ENCODE measurements around the gene BSPRY.
A peak's percentile ranks its signal among the peaks of the same experiment; 100 is the strongest.
"Not testable (repeated sequence)": the region's sequence is repeated elsewhere in the genome, so short reads cannot be mapped to it uniquely, and the experiment has no call there.

BSPRY gene

GRCh38 chr9:113373256-113373655 lies 23.9 kb downstream of the BSPRY start:
- DNase-seq = no peak

DNA sequence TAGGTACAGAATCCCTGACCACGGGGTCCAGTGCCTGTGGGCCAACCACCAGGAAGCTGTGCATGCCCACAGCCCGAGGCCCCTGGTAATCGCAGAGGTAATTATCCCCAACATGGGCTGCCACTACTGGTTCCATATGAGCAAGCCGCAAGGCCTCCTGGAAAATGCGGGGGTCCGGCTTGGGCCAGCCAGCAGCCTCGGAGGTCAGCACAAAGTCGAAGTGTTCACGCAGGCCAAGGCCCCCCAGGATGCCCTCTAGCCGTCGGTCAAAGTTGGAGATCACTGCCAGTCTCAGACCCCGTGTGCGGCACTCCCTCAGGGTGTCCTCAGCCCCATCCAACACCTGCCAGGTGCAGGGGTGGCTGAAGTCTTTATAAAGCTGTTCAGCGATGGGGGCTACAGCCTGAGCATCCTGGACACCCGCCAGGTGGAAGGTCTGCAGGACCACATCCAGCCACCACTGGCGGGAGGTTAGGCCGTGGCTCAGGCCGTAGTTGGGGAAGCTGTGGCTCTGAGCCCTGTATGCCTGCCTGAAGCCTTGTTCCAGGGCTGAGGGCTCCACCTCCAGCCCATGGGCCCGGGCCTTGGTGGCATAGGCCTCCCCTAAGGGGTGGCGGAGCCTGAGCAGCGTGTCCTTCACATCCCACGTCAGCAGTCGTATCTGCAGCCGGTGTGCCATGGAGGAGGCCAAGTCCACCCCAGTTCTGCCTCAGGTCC lies 24.5 kb downstream of the BSPRY start:
- no peak for DNase-seq

DNA sequence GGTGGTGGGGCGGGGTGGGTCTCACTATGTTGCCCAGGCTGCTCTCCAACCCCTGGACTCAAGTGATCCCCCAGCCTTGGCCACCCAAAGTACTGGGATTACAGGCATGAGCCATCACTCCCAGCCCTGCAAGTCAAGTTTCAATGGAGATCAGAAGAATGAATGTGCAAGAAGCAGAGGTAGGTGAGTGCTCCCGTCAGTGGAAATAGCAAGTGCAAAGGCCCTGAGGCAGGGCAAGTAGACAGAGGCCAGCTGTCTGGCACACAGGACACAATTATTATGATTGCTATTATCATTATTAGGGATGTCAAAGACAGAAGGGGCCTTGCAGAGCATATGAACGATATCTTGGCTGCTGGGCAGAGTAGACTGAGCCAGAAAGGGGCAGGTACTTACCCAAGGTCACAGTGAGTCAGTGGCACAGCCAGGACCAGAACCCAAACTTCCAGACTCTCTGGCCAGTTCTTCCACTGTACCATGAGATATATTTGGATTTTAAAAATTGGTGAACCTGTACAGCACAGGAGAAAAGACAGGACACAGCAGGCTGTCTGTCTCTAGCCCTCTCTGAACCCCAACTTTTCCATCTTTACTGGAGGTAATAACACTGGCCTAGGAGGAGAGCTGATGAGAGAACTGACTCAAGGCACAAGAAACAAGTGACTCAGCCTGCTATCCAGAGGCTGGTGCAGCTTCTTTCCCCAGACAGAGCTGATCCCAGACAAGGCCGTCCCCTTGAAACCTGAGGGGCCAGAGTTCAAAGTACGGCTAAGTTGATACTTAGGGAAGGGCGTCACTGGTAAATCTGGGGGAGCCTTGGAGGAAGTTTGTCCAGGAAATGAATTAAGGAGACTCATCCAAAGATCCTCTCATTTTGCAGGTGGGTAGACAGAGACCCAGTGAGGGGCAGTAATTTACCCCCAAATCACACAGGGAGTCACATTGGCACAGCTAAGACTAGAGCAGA lies 26.0 kb downstream of the BSPRY start:
- no peak for DNase-seq

- peak; percentile 91 for DNase-seq
These were observed 27.6 kb downstream of the BSPRY start, which contains the start of gene HDHD3 for GRCh38 chr9:113376634-113377567. HDHD3 (minus strand) TSS chr9:113376986; CDS start chr9:113374354, 2,632 bp downstream.

- not testable (repeated sequence) for DNase-seq
These were observed 29.9 kb downstream of the BSPRY start for GRCh38 chr9:113379094-113379828.

DNA sequence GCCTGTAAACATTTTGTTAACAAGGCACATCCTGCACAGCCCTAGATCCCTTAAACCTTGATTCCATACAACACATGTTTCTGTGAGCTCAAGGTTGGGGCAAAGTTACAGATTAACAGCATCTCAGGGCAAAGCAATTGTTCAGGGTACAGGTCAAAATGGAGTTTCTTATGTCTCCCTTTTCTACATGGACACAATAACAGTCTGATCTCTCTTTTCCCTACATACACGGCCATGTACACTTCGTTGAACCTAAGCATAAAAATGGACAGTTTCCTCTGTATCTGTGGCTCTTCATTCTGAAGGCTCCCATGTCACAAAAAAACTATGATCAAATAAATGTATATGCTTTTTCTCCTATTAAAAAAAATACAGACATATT lies 30.5 kb downstream of the BSPRY start:
- DNase-seq = not testable (repeated sequence)

DNA sequence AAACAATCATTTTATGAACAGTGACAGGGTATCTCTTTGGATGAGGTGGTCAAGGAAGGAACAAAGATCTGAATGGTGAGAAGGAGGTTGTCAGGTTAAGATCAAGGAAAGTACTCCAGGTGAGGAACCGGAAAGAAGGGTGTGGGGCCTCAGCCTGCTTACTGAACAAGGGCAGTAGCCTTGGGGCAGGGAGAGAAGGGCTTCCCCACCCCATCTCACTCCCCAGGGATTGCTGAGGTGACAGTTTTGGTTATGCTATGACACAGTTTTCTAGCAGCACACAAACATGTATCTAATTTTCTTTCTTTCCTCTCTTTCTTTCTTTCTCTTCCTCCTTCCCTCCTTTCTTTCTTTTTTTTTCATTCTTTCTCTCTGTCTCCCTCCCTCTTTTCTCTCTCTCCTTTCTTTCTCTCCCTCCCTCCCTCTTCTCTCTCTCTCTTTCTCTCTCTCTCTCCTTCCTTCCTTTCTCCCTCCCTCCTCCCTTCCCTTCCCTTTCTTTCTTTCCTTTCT lies 31.6 kb downstream of the BSPRY start:
- DNase-seq = no peak

GRCh38 chr9:113381441-113381840 lies 32.1 kb downstream of the BSPRY start:
- DNase-seq = not testable (repeated sequence)

- no peak for DNase-seq
These were observed 32.6 kb downstream of the BSPRY start for GRCh38 chr9:113381909-113382411.

DNA sequence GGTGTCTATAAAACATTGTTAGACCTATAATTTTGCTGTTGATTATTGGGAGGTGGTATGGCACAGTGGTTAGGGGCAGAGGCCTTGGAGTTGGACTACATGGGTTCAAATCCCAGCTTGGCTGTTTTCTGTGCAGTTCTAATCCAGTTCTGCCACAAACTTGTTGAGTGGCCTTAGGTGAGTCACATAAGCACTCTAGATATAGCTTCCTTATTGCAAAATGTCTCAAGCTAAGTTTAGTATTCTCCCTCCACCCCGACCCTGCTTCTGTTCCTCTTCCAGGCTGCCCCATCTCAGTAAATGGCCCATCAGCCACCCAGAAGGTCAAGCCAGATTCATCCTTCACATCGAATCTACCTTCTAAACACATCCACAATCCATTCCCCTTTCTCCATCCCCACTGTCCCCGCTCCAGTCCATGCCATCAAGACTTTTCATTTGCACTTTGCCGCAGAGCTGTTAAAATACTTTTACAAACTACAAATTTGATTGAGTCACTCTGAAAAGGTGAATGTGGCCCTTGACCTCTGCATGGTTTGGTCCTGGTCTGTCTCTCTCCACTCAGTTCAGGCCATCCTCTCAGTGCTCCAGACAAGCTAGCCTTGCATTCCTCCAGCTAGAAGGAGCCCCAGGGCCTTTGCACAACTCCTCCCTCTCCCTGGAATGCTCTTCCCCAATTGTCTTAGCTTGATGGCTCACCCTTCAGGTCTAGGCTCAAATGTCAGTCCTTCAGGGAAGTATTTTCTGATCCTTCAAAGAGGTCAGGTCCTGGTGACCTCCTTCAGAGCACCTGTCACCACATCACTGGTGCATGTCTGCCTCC lies 37.4 kb downstream of the BSPRY start:
- no peak for DNase-seq

GRCh38 chr9:113387560-113388230 lies 38.4 kb downstream of the BSPRY start:
- no peak for DNase-seq

- DNase-seq = no peak
These were observed 39.5 kb downstream of the BSPRY start for GRCh38 chr9:113388833-113389232.

- DNase-seq = no peak
These were observed 40.1 kb downstream of the BSPRY start for GRCh38 chr9:113389451-113389850.

DNA sequence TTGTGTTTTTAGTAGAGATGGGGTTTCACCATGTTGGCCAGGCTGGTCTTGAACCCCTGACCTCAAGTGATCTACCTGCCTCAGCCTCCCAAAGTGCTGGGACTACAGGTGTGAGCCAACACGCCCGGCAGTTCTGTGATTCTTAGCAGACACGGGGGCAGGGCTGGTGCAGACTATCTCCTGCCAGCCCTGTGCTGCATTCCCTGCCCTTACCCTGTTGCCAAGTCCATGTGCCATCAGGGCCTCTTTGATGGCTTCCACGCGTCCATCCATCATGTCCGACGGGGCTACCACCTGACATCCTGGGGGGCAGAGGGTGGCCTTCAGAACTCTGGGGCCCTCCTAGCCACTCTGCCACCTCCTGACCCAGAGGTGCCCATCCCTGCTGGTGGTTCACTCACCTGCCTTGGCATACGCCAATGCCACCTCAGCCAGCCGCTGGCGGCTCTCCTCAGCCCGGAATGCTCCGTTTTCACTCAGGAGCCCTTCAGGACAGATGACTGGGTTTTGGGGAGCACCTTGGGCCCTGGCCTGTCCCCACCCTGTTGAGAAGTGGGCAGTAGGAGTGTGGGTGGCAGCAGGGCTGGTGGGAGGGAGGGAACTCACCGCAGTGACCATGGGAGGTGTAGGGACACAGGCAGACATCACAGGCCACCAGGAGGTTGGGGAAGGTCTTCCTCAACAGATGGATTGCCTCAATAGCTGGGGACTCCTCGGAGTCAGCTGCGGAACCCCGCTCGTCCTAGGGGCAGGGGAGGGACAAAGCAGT lies 41.0 kb downstream of the BSPRY start:
- DNase-seq = no peak

DNA sequence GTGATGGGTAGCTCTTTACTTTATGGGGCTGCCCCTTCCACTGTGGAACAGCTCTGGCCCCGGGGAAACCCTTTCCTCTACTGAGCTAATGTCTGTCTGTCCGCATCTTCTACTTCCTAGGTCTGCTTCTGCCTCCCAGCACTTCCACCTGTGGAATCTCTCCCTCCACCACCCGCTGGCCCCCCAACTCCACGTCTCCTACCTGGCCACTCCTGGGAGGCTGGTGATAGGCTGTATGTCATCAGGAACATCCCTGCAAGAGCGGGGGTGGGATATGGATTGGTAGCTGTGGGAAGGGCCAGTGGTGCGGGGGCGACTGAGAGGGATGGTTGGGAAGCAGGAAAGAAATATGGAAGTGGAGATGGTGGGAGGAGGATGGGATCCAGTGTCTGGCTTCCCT lies 42.6 kb downstream of the BSPRY start:
- DNase-seq = no peak

DNA sequence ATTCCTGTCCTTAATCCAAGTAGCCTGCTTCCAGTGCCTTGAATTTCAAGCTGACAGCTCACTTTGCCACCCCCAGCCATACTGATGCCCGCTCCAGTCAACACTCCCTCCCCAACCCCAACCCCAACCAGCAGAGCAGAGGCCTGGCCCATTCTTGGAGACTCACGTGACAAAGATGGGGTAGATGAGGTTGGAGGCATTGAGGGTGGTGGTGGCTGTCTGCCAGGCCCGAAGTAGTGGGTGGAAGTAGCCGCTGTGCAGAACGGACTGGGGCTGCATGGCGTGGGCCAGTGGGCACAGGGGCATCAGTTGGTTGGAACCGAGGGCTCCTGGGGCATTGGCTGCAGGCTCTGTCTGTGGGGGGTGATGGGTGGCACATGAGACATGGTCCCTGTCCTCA lies 43.9 kb downstream of the BSPRY start:
- no peak for DNase-seq

DNA sequence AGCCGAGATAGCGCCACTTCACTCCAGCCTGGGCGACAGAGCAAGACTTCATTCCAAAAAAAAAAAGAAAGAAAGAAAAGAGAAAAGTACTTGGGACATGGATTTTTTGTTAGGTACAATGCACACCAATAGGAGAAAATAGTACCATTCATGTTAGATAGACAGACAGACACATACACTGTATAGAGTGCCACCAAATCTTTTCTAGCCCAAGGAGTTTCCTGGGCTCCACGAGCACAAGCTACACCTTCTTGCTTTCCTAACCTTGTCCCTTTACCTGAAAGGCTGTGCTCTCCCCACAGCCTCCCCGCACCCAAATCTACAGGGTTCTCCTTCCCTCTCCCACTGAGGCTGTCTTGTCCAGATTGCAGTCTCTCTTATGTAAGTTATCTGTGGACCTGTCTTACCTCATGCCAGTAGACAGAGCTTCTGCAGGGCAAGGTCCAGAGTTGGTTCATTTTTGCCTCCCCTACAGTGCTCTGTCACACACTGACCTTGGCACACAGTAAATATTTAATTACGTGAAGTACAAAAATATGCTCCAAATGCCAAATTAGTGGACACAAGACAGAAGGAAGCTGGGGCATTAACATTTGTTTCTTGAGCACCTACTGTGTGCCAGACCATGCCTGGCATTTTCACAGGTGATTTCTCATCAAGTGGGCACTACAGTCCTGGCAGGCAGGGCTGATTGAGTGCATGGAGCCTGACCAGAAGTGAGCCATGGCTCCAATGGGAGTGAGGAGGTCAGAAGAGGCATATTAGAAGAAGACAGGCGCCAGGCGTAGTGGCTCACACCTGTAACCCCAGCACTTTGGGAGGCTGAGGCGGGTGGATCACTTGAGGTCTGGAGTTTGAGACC lies 45.9 kb downstream of the BSPRY start:
- no peak for DNase-seq

- DNase-seq = no peak
These were observed 47.9 kb downstream of the BSPRY start for GRCh38 chr9:113397203-113397631.
